HL-60 (cell line): ENCODE data around the gene DPPA4.

Experiments used
- DNase-seq, 2 experiments: peaks; one replicate each; pipeline ENCODE4 v3.0.0-alpha.2; 2010 to 2020; ENCODE audit warnings: low read depth in 1 of 2, low spot score in 1 of 2
- H3K27ac ChIP-seq: fragments of 250-450 bp; sonication (Bioruptor Pico); replicated peaks from 2 replicates; pipeline ENCODE4 v1.5.1; 2020; ENCODE audit warnings: mild to moderate bottlenecking, moderate library complexity
- H3K27me3 ChIP-seq: fragments of 250-450 bp; sonication (Bioruptor Pico); 2 replicates; pipeline ENCODE4 v1.5.1; 2021; ENCODE audit warnings: mild to moderate bottlenecking, moderate library complexity; ENCODE audit not compliant: insufficient read depth, poor library complexity, severe bottlenecking
- H3K4me3 ChIP-seq: replicated peaks from 2 replicates; pipeline ENCODE4 v1.5.1; 2011; ENCODE audit warnings: mild to moderate bottlenecking, control low read depth, low read length; ENCODE audit not compliant: insufficient read depth
- CTCF ChIP-seq: IDR thresholded peaks from one replicate; pipeline ENCODE4 v1.5.1; 2011; ENCODE audit warnings: low read length, control low read depth, inconsistent platforms; ENCODE audit not compliant: insufficient read depth
- GABPA ChIP-seq: IDR thresholded peaks from 2 replicates; pipeline ENCODE4 v1.6.1; 2012; ENCODE audit warnings: low read depth
- POLR2AphosphoS5 ChIP-seq: IDR thresholded peaks from 2 replicates; pipeline ENCODE4 v1.6.1; 2012; ENCODE audit warnings: low read depth
- REST ChIP-seq: IDR thresholded peaks from 2 replicates; pipeline ENCODE4 v1.6.1; 2012; ENCODE audit warnings: low read depth; ENCODE audit not compliant: insufficient replicate concordance
- SPI1 ChIP-seq: IDR thresholded peaks from 2 replicates; pipeline ENCODE4 v1.6.1; 2012; ENCODE audit warnings: low read depth, mild to moderate bottlenecking, borderline replicate concordance

The DPPA4 gene

GRCh38 chr3:109339197-109339596, 1.9 kb upstream of the DPPA4 start:
- H3K4me3 ChIP-seq = no peak overlapping the region
- no peak for TF ChIP-seq POLR2AphosphoS5
- no peak for TF ChIP-seq CTCF
- no peak for TF ChIP-seq SPI1
- TF ChIP-seq GABPA = no peak
- TF ChIP-seq REST = no peak
- no peak for DNase-seq
- no peak overlapping the region for H3K27ac ChIP-seq
- no peaks in the 10 kb centered on the region for H3K27me3 ChIP-seq

GRCh38 chr3:109338322-109338721, 976 bp upstream of the DPPA4 start:
- Histone ChIP-seq H3K27me3 (no peaks in the 10 kb centered on the region), H3K4me3 (no peak overlapping the region), H3K27ac (no peak overlapping the region)
- no peak for DNase-seq
- TF ChIP-seq SPI1 = no peak
- TF ChIP-seq POLR2AphosphoS5 = no peak
- no peak for TF ChIP-seq GABPA
- no peak for TF ChIP-seq REST
- TF ChIP-seq CTCF = no peak

- DNase-seq = no peak
- Histone ChIP-seq H3K27ac (no peak overlapping the region), H3K4me3 (no peak overlapping the region), H3K27me3 (no peaks in the 10 kb centered on the region)
- TF ChIP-seq POLR2AphosphoS5 (no peak), CTCF (no peak), GABPA (no peak), SPI1 (no peak), REST (no peak)
These were observed 970 bp downstream of the DPPA4 start for GRCh38 chr3:109336291-109336861.
